Muscle layer of colon (tissue), 2 donors: ENCODE results near the gene FRMD4A.

Source experiments
- H3K27ac ChIP-seq: one replicate; pipeline ENCODE4 v1.7.0; 2013; ENCODE audit warnings: low read depth, mild to moderate bottlenecking, low read length, moderate library complexity
- H3K27me3 ChIP-seq, 2 donors: one replicate each; pipeline ENCODE4 v1.7.0; 2013; ENCODE audit warnings: low read length in 2 of 2, mild to moderate bottlenecking in 2 of 2; ENCODE audit not compliant: insufficient read depth in 2 of 2, control insufficient read depth in 1 of 2
- H3K36me3 ChIP-seq: one replicate; pipeline ENCODE4 v1.7.0; 2013; ENCODE audit warnings: mild to moderate bottlenecking, low read length; ENCODE audit not compliant: insufficient read depth
- H3K4me1 ChIP-seq: one replicate; pipeline ENCODE4 v1.7.0; 2013; ENCODE audit warnings: mild to moderate bottlenecking, low read length; ENCODE audit not compliant: insufficient read depth
- H3K4me3 ChIP-seq, 2 donors: one replicate each; pipeline ENCODE4 v1.7.0; 2013; ENCODE audit warnings: low read length in 2 of 2, low read depth in 1 of 2, mild to moderate bottlenecking in 1 of 2, moderate library complexity in 1 of 2
- H3K9ac ChIP-seq: one replicate; pipeline ENCODE4 v1.7.0; 2013; ENCODE audit warnings: low read length
- H3K9me3 ChIP-seq: one replicate; pipeline ENCODE4 v1.7.0; 2013; ENCODE audit warnings: mild to moderate bottlenecking, low read length
- donor health status: abdominal sarcoma.
- donor health status: Adenocarcinoma of cecum.

Gene FRMD4A

DNA sequence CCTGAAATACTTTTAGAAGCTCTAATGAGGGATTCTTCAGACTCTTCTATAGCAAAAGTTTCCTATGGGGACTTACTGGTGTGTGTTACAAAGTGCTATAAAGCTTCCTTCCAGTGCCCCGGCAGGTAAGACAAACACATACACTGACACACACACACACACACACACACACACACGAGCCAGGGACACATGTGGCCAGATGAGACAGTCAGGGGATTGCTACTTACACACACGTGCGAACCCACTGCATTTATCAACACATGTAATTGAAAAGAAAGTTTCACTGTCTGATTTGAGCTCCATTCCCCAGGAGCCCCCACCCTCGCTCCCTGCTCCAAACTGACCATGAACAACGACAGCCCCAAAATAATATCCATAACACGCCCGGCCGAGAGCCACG is 624.1 kb downstream of the FRMD4A start:
- peak overlapping the region; percentile 72 to 74 for H3K4me3 ChIP-seq
- H3K9me3 ChIP-seq = no peaks in the 10 kb centered on the region
- H3K9ac ChIP-seq = peak overlapping the region; percentile 76
- peaks cover 2% of the 10 kb centered on the region for H3K36me3 ChIP-seq
- H3K27me3 ChIP-seq = no peaks in the 10 kb centered on the region
- peaks cover 49% of the 10 kb centered on the region for H3K4me1 ChIP-seq
- peak overlapping the region; percentile 84 for H3K27ac ChIP-seq

DNA sequence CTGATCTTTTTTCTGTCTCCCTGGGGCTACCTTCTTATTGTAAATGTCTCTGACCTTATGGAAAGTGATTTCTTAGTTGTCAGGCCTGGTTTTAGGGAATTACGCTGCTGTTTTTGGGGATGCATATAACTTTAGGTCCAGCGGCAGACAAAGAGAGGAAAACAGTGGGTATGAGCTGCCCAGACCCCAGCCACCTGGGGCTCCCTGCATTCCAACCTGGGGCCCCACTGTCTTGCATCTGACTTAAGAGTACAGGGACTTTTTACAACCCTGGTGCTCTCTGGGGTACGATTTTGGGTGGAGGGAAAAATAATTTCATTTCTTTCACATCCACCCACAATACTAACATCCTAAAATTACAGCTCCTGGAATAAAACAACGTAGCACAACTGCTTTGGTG is 624.5 kb downstream of the FRMD4A start:
- Histone ChIP-seq H3K9me3 (no peaks in the 10 kb centered on the region), H3K36me3 (peaks cover 6% of the 10 kb centered on the region), H3K27ac (peak overlapping the region; percentile 84), H3K9ac (peak overlapping the region; percentile 76), H3K27me3 (no peaks in the 10 kb centered on the region), H3K4me3 (peak overlapping the region; percentile 72 to 74), H3K4me1 (peaks cover 52% of the 10 kb centered on the region)

DNA sequence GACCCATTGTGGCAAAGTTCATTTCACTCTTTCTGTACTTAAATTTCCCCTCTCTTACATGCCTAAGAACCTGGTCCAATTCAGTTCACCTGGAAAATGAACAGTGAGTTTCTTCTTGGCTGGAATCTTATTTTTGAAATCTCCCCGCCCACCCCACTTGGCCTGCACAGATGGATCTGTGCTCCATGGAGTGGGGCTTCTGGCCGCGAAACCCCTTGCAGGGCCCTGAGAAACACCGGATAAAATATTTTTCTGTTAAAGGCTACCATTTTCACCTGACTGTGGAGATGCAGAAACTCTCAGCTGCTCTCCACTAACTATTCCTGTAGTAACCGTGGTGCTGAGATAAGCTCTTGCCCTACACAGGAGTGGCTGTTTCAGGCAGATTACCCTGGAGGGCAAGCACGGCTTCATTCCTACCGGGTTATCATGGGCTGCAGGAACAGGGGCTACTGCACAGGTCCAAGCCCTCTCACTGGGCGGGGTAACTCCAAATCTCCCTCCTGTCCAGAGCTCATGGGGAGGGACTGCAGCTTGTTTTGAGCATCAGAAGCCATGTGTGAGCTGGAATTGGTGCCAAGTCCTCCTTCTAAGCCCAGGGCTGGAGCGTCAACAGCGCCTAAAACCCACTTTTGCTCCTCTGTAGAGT is 625.1 kb downstream of the FRMD4A start:
- Histone ChIP-seq H3K27ac (no peak overlapping the region), H3K4me3 (peak overlapping the region in 1 of 2 donors; percentile 74), H3K9ac (no peak overlapping the region), H3K4me1 (peaks cover 52% of the 10 kb centered on the region), H3K9me3 (no peaks in the 10 kb centered on the region), H3K27me3 (no peaks in the 10 kb centered on the region), H3K36me3 (peaks cover 11% of the 10 kb centered on the region)

DNA sequence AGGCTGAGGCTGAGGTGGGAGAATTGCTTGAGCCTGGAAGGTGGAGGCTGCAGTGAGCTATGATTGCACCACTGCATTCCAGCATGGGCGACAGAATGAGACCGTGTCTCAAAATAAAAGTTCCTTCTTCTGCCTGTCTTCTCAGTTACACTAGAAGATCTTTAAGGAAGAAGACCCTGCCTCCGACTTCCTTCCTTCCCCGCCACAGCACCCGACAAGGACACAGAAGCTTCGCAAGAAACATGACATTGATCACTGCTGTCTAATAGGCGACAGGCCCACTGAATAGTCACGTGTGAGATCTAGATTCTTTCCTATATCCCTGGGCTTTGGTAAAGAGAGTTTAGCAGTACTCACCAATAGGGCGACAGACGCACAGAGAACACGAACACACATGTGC is 625.8 kb downstream of the FRMD4A start:
- Histone ChIP-seq H3K36me3 (peaks cover 18% of the 10 kb centered on the region), H3K4me3 (peak overlapping the region in 1 of 2 donors; percentile 74), H3K27me3 (no peaks in the 10 kb centered on the region), H3K9ac (no peak overlapping the region), H3K9me3 (no peaks in the 10 kb centered on the region), H3K4me1 (peaks cover 46% of the 10 kb centered on the region), H3K27ac (no peak overlapping the region)

DNA sequence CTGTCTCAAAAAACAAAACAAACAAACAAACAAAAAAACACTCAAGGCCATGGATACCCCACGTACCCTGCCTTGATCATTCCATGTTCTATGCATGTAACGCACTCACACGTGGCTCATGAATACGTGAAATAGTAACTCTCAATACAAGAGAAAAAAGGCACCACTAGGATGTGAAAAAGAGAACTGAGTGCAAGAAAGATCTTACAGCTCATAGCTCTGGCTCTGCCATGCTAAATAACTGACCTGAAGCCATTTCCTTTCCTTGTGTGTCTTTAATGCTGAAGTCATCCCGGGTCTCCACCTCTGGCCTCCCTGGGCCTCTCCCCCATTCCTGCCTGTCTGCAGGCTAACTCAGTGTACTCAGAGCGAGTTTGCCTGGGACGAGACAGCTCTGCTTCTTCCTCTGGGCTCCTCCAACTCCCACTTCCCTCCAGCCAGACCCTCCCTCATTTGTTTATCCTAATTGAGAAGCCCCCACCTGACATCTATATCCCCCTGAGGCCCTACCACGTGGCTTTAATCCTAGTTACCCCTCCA is 626.7 kb downstream of the FRMD4A start:
- no peak overlapping the region for H3K4me3 ChIP-seq
- H3K36me3 ChIP-seq = peaks cover 24% of the 10 kb centered on the region
- H3K4me1 ChIP-seq = peaks cover 44% of the 10 kb centered on the region
- H3K27me3 ChIP-seq = no peaks in the 10 kb centered on the region
- no peaks in the 10 kb centered on the region for H3K9me3 ChIP-seq
- H3K27ac ChIP-seq = no peak overlapping the region
- no peak overlapping the region for H3K9ac ChIP-seq

DNA sequence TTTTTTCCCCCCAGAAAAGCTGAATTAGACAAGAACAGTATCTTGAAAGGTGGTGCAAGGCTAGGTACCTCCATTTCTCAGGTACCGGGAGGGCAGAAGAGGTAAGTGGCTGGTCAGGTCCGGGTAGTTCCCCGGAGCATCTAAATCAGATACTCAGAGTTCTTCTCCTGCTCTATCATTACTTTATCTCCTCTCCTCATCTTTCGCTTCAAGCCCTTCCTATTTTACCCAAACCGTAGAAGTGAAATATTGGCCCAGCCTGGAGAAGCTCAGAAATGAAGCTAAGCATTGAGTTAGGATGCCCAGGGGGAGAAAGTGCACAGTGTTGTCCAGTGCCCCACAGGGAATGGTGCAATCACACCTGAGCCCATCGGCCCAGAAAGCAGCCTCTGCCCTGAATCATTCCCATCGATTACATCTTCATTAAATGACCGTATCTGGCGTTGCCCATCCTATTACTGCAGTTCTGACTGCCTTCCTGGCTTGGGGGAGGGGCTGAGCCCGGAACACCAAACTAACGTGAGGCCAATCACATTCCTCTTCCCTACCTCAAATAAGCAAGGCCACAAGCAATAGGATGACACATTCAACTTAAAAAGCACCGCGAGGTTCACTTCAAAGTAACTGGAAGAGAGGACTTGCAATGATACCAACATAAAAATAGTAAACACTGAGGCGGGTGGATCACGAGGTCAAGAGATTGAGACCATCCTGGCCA is 627.5 kb downstream of the FRMD4A start:
- H3K4me1 ChIP-seq = peaks cover 44% of the 10 kb centered on the region
- no peak overlapping the region for H3K27ac ChIP-seq
- no peaks in the 10 kb centered on the region for H3K9me3 ChIP-seq
- no peaks in the 10 kb centered on the region for H3K27me3 ChIP-seq
- no peak overlapping the region for H3K9ac ChIP-seq
- H3K4me3 ChIP-seq = no peak overlapping the region
- peaks cover 30% of the 10 kb centered on the region for H3K36me3 ChIP-seq

DNA sequence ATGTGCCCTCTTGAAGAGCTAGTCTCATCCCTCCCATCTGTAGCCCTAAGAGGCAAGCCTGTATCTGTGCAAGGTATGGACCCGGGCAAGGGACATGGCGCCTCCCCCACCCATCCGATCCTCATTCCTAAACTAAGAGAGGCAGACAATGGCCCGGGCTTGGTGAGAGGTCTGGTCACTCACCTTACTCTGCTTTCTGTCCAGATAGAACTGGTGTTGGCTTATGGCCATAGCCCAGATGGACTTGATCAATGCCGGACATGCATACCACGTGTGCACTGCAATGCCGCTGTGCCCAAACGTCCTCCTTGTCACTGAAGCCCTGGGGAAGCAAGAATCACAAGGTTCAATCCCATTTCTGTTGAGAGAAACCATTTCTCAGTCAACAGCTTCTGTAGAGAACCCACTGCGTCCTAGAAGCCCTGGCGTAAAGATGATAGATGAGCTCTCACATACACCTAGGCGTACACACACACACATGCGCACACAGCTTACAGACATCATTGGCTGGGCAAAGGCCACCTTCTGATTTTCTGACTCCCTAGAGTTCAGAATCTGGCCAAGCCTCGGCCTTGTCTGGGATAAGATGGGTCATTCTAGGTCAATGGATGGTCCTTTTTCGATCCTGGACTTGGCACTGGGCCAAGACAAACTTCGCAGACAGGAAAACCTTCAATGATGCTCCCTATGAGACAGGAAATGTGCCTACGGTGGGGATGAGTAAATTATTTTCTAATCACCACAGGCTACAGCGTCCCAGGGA is 629.4 kb downstream of the FRMD4A start:
- Histone ChIP-seq H3K9ac (no peak overlapping the region), H3K36me3 (peaks cover 37% of the 10 kb centered on the region), H3K4me1 (peaks cover 40% of the 10 kb centered on the region), H3K4me3 (no peak overlapping the region), H3K27ac (no peak overlapping the region), H3K9me3 (no peaks in the 10 kb centered on the region), H3K27me3 (no peaks in the 10 kb centered on the region)

DNA sequence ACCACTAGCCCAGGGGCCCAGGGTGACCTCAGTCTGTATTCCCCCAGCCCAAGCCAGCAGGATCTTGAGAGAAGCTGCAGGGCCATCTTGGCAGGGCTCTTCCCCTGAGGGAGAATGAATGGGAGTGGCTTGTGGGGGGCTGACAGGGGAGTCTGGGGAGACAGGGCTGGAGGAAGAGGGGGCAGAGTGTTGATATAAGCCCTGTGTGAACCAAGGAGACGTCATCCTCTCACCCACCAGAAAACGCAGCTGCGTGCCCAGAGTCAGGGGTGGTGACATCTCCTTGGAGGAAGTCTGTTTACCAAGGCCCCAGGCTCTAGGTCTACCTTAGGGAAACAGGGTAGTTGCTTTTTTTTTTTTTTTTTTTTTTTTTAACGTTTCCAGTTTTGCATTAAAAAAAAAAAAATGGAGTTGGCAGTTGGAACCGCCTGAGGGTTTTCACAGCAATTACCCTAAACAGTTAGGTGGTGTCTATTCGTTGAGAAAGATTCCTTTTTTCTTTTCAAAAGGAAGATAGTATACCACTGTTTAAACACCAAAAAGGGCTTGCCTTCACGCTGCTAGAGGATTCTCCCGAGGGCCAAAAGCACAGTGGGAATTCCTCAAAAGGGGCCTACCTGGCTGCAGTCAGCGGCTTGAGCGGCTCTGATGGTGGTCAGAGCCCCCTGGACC is 630.1 kb downstream of the FRMD4A start:
- H3K9ac ChIP-seq = no peak overlapping the region
- H3K4me1 ChIP-seq = peaks cover 40% of the 10 kb centered on the region
- H3K27me3 ChIP-seq = no peaks in the 10 kb centered on the region
- peaks cover 43% of the 10 kb centered on the region for H3K36me3 ChIP-seq
- no peak overlapping the region for H3K4me3 ChIP-seq
- H3K27ac ChIP-seq = no peak overlapping the region
- H3K9me3 ChIP-seq = no peaks in the 10 kb centered on the region

DNA sequence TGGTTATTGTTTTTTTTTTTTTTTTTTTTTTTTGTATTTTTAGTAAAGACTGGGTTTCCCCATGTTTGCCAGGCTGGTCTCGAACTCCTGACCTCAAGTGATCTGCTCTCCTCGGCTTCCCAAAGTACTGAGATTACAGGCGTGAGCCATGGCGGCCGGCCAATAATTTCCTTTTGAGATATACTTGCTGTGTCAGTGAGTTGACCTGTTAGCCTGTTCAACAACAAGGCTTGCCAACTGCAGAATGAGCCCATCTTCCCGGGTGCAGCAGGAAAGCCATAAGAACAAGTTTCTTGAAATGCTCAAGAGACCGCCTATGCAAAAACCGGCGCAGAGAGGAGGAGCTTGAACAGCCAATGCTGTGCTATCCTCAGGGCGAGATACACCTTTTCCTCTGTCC is 631.5 kb downstream of the FRMD4A start:
- Histone ChIP-seq H3K9ac (no peak overlapping the region), H3K4me1 (peaks cover 29% of the 10 kb centered on the region), H3K36me3 (peaks cover 50% of the 10 kb centered on the region), H3K27me3 (no peaks in the 10 kb centered on the region), H3K4me3 (no peak overlapping the region), H3K9me3 (no peaks in the 10 kb centered on the region), H3K27ac (no peak overlapping the region)

DNA sequence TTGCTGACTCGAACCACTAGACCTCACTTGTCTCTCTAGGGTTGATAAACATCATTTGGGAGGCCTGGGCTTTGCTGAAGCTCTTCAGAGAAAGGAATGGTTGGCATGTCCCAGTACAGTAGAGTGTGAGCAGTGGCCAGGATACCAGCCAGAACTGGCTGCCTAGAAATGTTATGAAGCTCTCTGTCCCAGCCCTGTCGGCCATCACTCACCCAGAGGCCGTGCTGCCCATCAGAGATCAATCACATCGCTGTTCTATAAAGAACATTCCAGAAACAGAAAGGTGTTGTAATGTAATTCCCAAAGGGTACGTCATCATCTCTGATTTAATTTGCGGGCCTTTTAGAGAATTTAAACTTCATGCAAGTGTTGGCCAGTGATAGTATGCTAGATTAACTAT is 632.5 kb downstream of the FRMD4A start:
- Histone ChIP-seq H3K9ac (no peak overlapping the region), H3K27ac (no peak overlapping the region), H3K9me3 (no peaks in the 10 kb centered on the region), H3K36me3 (peaks cover 60% of the 10 kb centered on the region), H3K27me3 (no peaks in the 10 kb centered on the region), H3K4me3 (no peak overlapping the region), H3K4me1 (peaks cover 24% of the 10 kb centered on the region)

DNA sequence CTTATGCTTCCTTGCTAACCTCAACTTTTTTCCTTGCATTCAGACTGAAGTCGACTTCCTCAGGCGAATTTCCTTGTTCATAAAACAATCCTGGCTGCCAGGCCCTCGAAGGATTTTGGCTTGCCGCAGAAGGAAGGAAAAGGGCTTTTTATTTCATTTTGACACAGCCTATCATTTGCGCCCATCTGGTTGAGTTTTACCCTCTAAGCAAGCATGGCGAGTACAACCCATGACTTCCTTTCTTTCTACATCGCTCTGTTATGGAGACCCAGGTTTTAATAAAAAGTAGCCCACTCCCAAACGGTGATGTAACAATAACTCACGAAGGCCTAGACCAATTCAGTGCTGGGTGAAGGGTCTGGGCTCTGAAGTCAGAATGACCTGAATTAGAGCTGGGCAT is 634.7 kb downstream of the FRMD4A start:
- Histone ChIP-seq H3K9ac (no peak overlapping the region), H3K27ac (no peak overlapping the region)

More for the DNA sequence above, 634.7 kb downstream of the FRMD4A start:
- Histone ChIP-seq H3K36me3 (peaks cover 70% of the 10 kb centered on the region), H3K9me3 (no peaks in the 10 kb centered on the region), H3K4me3 (no peak overlapping the region), H3K4me1 (peaks cover 13% of the 10 kb centered on the region), H3K27me3 (no peaks in the 10 kb centered on the region)
